D721Med (cell line): ENCODE measurements around the gene TRAF3.

ENCODE experiments used
- DNase-seq: peaks from one replicate; pipeline ENCODE4 v3.0.0; 2011; ENCODE audit warnings: low spot score; ENCODE audit not compliant: insufficient read length
- FAIRE-seq: peaks from 2 replicates; lab custom pipeline; 2011; peaks lifted over from hg19 to GRCh38; lab: Jason Lieb, UNC
- CTCF ChIP-seq: IDR thresholded peaks from 2 replicates; pipeline ENCODE4 v1.5.1; 2012; ENCODE audit warnings: mild to moderate bottlenecking, control low read depth; ENCODE audit not compliant: insufficient read depth; ENCODE audit errors: missing control alignments

TRAF3 gene

GRCh38 chr14:102897299-102898027, 120.2 kb downstream of the TRAF3 start:
- FAIRE-seq (no peak), DNase-seq (no peak)
- no peak for TF ChIP-seq CTCF

- TF ChIP-seq CTCF, result no peak
- DNase-seq (no peak), FAIRE-seq (no peak)
Measured at GRCh38 chr14:102898298-102898697, 121.0 kb downstream of the TRAF3 start.

GRCh38 chr14:102898776-102899515, 121.7 kb downstream of the TRAF3 start:
- TF ChIP-seq CTCF, result no peak
- no peak for DNase-seq
- no peak for FAIRE-seq

DNA sequence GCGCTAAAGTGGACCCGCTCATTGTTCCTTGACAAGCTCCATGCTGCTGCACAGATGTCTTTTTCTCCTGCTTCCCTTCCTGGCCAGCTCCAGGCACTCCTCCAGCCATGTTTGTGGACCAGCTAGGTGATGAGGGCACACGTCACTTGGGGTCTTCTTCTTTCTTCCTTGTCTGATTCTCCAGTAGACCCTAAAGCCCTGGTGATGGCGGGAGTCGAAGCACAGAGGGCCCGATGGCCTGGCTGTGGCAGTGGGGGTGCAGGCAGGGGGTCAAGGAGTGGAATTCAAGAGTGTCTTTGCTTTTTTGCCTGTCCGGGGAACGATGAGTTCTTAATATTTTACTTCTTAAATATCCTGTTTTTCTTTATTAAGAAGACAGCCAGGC, 122.3 kb downstream of the TRAF3 start:
- FAIRE-seq (no peak), DNase-seq (no peak)
- no peak for TF ChIP-seq CTCF

DNA sequence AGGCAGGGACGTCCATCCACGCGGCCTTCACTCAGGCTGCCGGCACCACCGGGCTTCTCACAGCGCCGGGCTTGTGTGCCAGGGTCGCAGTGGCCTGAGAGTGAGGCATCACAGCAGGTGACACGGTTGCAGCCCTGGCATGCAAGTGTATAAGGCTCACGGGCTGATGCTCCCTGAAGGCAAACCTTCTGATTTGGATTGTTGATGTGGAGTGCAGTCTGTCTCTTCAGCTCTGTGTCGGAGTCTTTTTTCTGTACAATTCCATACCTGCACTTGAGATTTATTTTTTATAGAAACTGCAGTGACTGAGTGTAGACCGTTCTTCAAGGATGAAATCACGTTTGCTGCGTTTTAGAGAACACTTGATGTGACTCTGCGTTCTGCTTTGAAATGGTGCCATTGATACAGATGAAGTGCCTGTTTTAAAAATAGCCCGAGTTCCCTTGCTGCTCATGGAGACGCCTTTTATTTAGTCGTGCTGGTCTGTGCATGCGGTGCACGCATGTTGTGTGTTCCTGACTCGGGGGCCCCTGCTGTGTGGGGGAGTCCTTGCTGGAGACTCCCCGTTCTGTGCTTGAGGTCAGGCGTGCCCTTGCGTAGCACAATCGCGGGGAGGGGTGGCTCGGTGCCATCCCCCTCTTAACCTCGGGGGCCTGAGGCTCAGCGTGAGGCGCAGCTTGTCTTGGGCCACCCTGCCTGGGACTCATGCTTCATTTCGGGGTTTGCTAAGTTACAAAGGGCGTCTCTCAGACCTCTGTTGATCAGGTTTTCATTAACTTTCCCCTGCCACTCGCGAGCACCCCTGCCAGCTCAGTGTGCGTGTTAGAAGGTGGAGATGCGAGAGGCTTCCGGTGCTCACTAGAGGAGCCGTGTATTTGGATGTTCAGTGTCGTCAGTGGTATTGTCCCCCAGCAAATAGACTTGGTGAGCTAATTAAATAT, 123.7 kb downstream of the TRAF3 start:
- no peak for TF ChIP-seq CTCF
- FAIRE-seq (no peak), DNase-seq (no peak)

- no peak for TF ChIP-seq CTCF
- DNase-seq, result no peak
- no peak for FAIRE-seq
Measured at GRCh38 chr14:102901633-102902032, 124.4 kb downstream of the TRAF3 start.
